BLaER1 (cell line): ENCODE measurements around the gene TPRN.
A peak's percentile ranks its signal among the peaks of the same experiment; 100 is the strongest.

Experiments
- H3K27ac ChIP-seq: shearing (Covaris generic); formaldehyde crosslinking; 2 replicates; pipeline ENCODE4 v1.8.1; 2022
- H3K27me3 ChIP-seq: shearing (Covaris generic); formaldehyde crosslinking; 2 replicates; pipeline ENCODE4 v1.8.1; 2022
- H3K36me3 ChIP-seq: shearing (Covaris generic); formaldehyde crosslinking; 2 replicates; pipeline ENCODE4 v1.8.1; 2022
- H3K4me1 ChIP-seq: shearing (Covaris generic); formaldehyde crosslinking; 2 replicates; pipeline ENCODE4 v1.8.1; 2022
- H3K4me2 ChIP-seq: shearing (Covaris generic); formaldehyde crosslinking; 2 replicates; pipeline ENCODE4 v1.8.1; 2022
- H3K4me3 ChIP-seq: shearing (Covaris generic); formaldehyde crosslinking; 2 replicates; pipeline ENCODE4 v1.8.1; 2022
- H3K9ac ChIP-seq: shearing (Covaris generic); formaldehyde crosslinking; 2 replicates; pipeline ENCODE4 v1.8.1; 2022
- H3K9me3 ChIP-seq: shearing (Covaris generic); formaldehyde crosslinking; 2 replicates; pipeline ENCODE4 v1.8.1; 2022
- H4K20me1 ChIP-seq: shearing (Covaris generic); formaldehyde crosslinking; 2 replicates; pipeline ENCODE4 v1.8.1; 2022
- Cebpa-rat ChIP-seq: shearing (Covaris generic); IDR thresholded peaks from 2 replicates; pipeline ENCODE4 v1.8.1; 2022

The TPRN gene

DNA sequence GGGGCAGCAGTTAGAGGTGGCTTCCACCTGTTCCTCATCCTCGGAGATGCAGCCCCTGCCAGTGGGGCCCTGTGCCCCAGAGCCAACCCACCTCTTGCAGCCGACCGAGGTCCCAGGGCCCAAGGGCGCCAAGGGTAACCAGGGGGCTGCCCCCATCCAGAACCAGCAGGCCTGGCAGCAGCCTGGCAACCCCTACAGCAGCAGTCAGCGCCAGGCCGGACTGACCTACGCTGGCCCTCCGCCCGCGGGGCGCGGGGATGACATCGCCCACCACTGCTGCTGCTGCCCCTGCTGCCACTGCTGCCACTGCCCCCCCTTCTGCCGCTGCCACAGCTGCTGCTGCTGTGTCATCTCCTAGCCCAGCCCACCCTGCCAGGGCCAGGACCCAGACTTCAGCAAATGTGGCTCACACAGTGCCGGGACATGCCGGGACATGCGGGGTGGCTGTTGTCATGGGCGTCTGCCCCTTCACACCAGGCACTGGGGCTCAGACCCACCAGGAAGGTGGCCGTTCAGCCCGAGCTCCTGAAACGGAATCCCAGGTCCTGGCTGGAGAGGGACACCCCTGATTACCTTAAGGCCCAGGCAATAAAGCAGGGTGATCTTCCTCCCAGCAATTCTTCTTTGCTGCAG lies 25.3 kb upstream of the TPRN start:
- H3K9ac ChIP-seq = no peak overlapping the region
- H3K27me3 ChIP-seq = no peaks in the 10 kb centered on the region
- H3K36me3 ChIP-seq = no peaks in the 10 kb centered on the region
- H3K9me3 ChIP-seq = no peaks in the 10 kb centered on the region
- peak overlapping the region; percentile 13; the same call in 1 of the 2 replicates for H3K27ac ChIP-seq
- no peak overlapping the region for H3K4me3 ChIP-seq
- no peak for TF ChIP-seq Cebpa-rat
- H3K4me2 ChIP-seq = peak overlapping the region; percentile 98
- no peaks in the 10 kb centered on the region for H4K20me1 ChIP-seq
- H3K4me1 ChIP-seq = peaks cover 66% of the 10 kb centered on the region

- Histone ChIP-seq H3K9ac (peak within 1 kb of the TSS; percentile 94), H3K4me1 (peaks cover 59% of the 10 kb centered on the region), H3K27ac (peak within 1 kb of the TSS; percentile 91)
Observed at GRCh38 chr9:137224830-137225694, 24.5 kb upstream of the TPRN start, which contains the start of gene CYSRT1. Gene CYSRT1 (plus strand): TSS chr9:137225174. CDS start chr9:137225622, 448 bp downstream.

GRCh38 chr9:137223078-137223970 lies 22.8 kb upstream of the TPRN start:
- H3K4me1 ChIP-seq = peaks cover 45% of the 10 kb centered on the region
- H3K27ac ChIP-seq = peak overlapping the region; percentile 91
- H3K27me3 ChIP-seq = no peaks in the 10 kb centered on the region

More at GRCh38 chr9:137224830-137225694, 24.5 kb upstream of the TPRN start, which contains the start of gene CYSRT1:
- peak within 1 kb of the TSS; percentile 98 for H3K4me2 ChIP-seq
- H3K9me3 ChIP-seq = no peaks in the 10 kb centered on the region
- peak within 1 kb of the TSS; percentile 84 for H3K4me3 ChIP-seq
- peaks cover 5% of the 10 kb centered on the region; the same call in 1 of the 2 replicates for H4K20me1 ChIP-seq
- TF ChIP-seq Cebpa-rat = no peak
- no peaks in the 10 kb centered on the region for H3K27me3 ChIP-seq
- H3K36me3 ChIP-seq = peaks cover 7% of the 10 kb centered on the region

DNA sequence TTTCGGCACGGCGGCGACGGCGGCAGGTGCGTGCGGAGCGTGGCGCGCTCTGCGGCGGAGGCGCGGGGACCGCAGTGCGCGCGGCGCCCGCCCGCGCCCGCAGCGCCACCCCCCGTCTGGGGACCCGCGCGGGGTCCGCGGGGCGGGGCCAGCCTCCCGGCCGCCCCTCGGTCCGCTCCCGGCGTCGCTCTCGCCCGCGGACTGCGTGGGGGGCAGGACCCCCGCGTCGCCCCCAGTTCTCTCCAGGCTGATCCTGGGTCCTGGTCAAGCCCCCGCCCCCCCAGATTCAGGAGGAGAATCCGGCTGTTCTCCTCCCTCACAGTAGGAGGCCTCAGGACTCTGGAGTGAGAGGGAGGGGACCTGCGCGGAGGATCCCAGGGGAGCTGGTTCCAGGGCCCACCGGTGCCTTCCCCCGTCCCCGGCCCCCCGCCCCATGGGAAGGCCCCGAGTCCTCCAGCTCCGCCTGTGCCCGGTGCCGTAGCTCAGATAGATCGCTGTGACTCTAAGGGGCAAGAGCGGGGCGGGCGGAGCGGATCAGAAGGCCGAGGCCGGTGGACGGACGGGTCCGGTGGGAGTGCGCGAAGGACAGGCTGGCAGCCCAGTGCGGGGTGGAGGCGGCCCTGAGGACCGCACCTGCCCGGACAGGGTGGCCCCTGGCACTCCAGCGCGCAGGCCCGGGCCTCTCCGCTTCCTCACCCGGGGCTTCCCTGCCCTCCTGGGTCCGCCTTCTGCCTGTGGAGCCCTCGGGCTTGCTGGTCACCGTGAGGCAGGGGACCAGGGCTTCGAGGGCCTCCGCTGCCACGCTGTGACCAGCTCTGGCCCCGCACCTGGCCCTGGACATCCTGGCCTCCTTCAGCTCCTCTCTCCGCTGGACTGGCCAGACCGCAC lies 21.9 kb upstream of the TPRN start, which contains the start of gene RNF208:
RNF208 (minus strand) TSS at position 51 of the 888 bp plus-strand sequence. CDS start 1,028 bp downstream, outside the sequence.
- Histone ChIP-seq H3K9ac (peak within 1 kb of the TSS; percentile 83), H3K27ac (peak within 1 kb of the TSS; percentile 85)
- no peak for TF ChIP-seq Cebpa-rat

More at GRCh38 chr9:137223078-137223970, 22.8 kb upstream of the TPRN start:
- no peak for TF ChIP-seq Cebpa-rat
- Histone ChIP-seq H3K4me3 (peak overlapping the region; percentile 84), H3K36me3 (peaks cover 22% of the 10 kb centered on the region), H3K9ac (peak overlapping the region; percentile 94), H4K20me1 (peaks cover 8% of the 10 kb centered on the region; the same call in 1 of the 2 replicates), H3K9me3 (no peaks in the 10 kb centered on the region), H3K4me2 (peak overlapping the region; percentile 100)

GRCh38 chr9:137221506-137222111 lies 21.1 kb upstream of the TPRN start:
- peak overlapping the region; percentile 85 for H3K27ac ChIP-seq
- H3K36me3 ChIP-seq = peaks cover 30% of the 10 kb centered on the region
- H4K20me1 ChIP-seq = peaks cover 8% of the 10 kb centered on the region; the same call in 1 of the 2 replicates
- H3K27me3 ChIP-seq = no peaks in the 10 kb centered on the region
- no peak for TF ChIP-seq Cebpa-rat
- H3K4me3 ChIP-seq = peak overlapping the region; percentile 84
- H3K9me3 ChIP-seq = no peaks in the 10 kb centered on the region
- H3K4me1 ChIP-seq = peaks cover 51% of the 10 kb centered on the region
- H3K4me2 ChIP-seq = peak overlapping the region; percentile 100
- peak overlapping the region; percentile 83 for H3K9ac ChIP-seq

More for the DNA sequence above, 21.9 kb upstream of the TPRN start, which contains the start of gene RNF208:
- Histone ChIP-seq H3K4me2 (peak within 1 kb of the TSS; percentile 100), H3K4me3 (peak within 1 kb of the TSS; percentile 84), H3K27me3 (no peaks in the 10 kb centered on the region), H3K36me3 (peaks cover 28% of the 10 kb centered on the region), H3K9me3 (no peaks in the 10 kb centered on the region), H3K4me1 (peaks cover 48% of the 10 kb centered on the region), H4K20me1 (peaks cover 8% of the 10 kb centered on the region; the same call in 1 of the 2 replicates)

- TF ChIP-seq Cebpa-rat = no peak
- Histone ChIP-seq H3K9me3 (no peaks in the 10 kb centered on the region), H3K4me2 (peak overlapping the region; percentile 100), H3K36me3 (peaks cover 35% of the 10 kb centered on the region), H4K20me1 (peaks cover 8% of the 10 kb centered on the region; the same call in 1 of the 2 replicates), H3K27me3 (no peaks in the 10 kb centered on the region), H3K9ac (no peak overlapping the region), H3K4me3 (peak overlapping the region; percentile 84), H3K27ac (no peak overlapping the region), H3K4me1 (peaks cover 56% of the 10 kb centered on the region)
Observed at GRCh38 chr9:137221095-137221505, 20.6 kb upstream of the TPRN start.

- Histone ChIP-seq H3K27me3 (no peaks in the 10 kb centered on the region), H3K4me3 (no peak overlapping the region), H3K36me3 (peaks cover 41% of the 10 kb centered on the region), H4K20me1 (peaks cover 8% of the 10 kb centered on the region; the same call in 1 of the 2 replicates), H3K4me1 (peaks cover 52% of the 10 kb centered on the region), H3K4me2 (no peak overlapping the region), H3K27ac (no peak overlapping the region), H3K9me3 (no peaks in the 10 kb centered on the region), H3K9ac (no peak overlapping the region)
- TF ChIP-seq Cebpa-rat = no peak
Observed at GRCh38 chr9:137220317-137221094, 20.0 kb upstream of the TPRN start.
